ES-I3 (cell line): Measurements from ENCODE around the gene KAZN.
"Not testable (repeated sequence)": the region's sequence is repeated elsewhere in the genome, so short reads cannot be mapped to it uniquely, and the experiment has no call there.

Experiments used
- H3K36me3 ChIP-seq: 2 replicates; pipeline ENCODE4 v1.6.1; 2013; ENCODE audit warnings: mild to moderate bottlenecking, low read length, control low read depth, moderate library complexity; ENCODE audit not compliant: insufficient read depth
- H3K4me1 ChIP-seq: 2 replicates; pipeline ENCODE4 v1.6.1; 2013; ENCODE audit warnings: mild to moderate bottlenecking, control low read depth, low read length; ENCODE audit not compliant: insufficient read depth
- H3K9ac ChIP-seq: 2 replicates; pipeline ENCODE4 v1.6.1; 2013; ENCODE audit warnings: low read depth, mild to moderate bottlenecking, low read length, moderate library complexity
- H3K9me3 ChIP-seq: 2 replicates; pipeline ENCODE4 v1.6.1; 2013; ENCODE audit warnings: mild to moderate bottlenecking, low read length, moderate library complexity; ENCODE audit not compliant: control insufficient read depth, insufficient read depth

Gene KAZN

DNA sequence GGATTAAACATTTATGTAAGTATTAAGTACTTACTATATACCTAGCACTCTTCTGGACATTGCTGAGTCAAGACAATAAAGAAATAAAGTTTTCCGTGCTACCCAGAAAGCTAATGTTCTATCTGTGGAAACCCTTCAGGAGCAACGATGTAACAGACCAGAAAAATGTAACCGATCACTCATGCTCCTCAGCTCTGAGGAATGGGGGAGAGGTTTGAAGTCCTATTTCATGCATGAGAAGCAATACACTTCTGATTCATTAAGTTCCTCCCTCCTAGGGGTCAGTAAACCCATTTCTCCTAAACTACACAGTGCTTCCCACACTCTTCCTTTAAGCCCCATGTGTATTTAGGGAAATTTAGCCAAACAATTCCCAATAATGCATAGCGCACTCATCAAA, 25.6 kb upstream of the KAZN start:
- H3K9me3 ChIP-seq: no peaks in the 10 kb centered on the region
- H3K36me3 ChIP-seq: no peaks in the 10 kb centered on the region
- no peaks in the 10 kb centered on the region for H3K4me1 ChIP-seq
- no peak overlapping the region for H3K9ac ChIP-seq

- Histone ChIP-seq H3K36me3 (no peaks in the 10 kb centered on the region), H3K4me1 (no peaks in the 10 kb centered on the region), H3K9ac (no peak overlapping the region), H3K9me3 (no peaks in the 10 kb centered on the region; the same call in 1 of the 2 replicates)
Measured at GRCh38 chr1:14576155-14576554, 22.3 kb upstream of the KAZN start.

- Histone ChIP-seq H3K9me3 (no peaks in the 10 kb centered on the region; the same call in none of the 2 replicates), H3K4me1 (no peaks in the 10 kb centered on the region), H3K9ac (no peak overlapping the region), H3K36me3 (no peaks in the 10 kb centered on the region)
Measured at GRCh38 chr1:14577261-14577660, 21.2 kb upstream of the KAZN start.

- no peaks in the 10 kb centered on the region for H3K36me3 ChIP-seq
- H3K9me3 ChIP-seq: no peaks in the 10 kb centered on the region; the same call in none of the 2 replicates
- no peak overlapping the region for H3K9ac ChIP-seq
- H3K4me1 ChIP-seq: no peaks in the 10 kb centered on the region
Measured at GRCh38 chr1:14578156-14578555, 20.3 kb upstream of the KAZN start.

DNA sequence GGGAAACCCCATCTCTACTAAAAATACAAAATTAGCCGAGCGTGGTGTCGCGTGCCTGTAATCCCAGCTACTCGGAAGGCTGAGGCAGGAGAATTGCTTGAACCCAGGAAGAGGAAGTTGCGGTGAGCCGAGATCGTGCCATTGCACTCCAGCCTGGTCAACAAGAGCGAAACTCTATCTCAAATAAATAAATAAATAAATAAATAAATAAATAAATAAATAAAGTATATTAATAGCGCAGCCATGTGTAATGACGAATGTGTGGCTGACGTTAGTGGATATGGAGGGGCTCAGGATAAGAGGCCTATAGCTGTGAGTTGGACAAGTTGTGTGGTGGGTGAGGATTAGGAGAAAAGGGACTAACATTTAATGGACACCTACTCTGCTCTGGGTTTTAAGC, 18.2 kb upstream of the KAZN start:
- not testable (repeated sequence) for H3K4me1 ChIP-seq, H3K9me3 ChIP-seq, H3K36me3 ChIP-seq, H3K9ac ChIP-seq

DNA sequence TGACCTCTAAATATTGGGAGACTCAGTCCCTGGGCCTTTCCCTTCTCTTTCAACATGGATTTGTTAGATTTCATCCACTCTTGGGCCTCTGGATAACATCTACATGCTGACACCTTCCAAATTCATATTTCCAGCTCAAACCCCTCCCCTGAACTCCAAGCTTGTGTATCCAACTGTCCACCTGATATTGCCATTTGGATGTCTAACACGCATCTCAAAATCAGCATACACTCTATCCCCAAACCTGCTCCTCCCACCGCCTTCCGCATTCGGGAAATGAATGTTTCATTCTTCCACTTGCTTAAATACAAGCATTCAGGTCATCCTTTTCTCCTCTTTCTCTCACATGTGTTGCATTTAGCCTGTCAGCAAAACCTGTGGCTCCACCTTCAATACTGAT, 17.5 kb upstream of the KAZN start:
- no peaks in the 10 kb centered on the region for H3K4me1 ChIP-seq
- no peaks in the 10 kb centered on the region; the same call in none of the 2 replicates for H3K9me3 ChIP-seq
- H3K36me3 ChIP-seq: no peaks in the 10 kb centered on the region
- no peak overlapping the region for H3K9ac ChIP-seq

- H3K4me1 ChIP-seq: no peaks in the 10 kb centered on the region
- H3K9ac ChIP-seq: no peak overlapping the region
- no peaks in the 10 kb centered on the region; the same call in none of the 2 replicates for H3K9me3 ChIP-seq
- H3K36me3 ChIP-seq: no peaks in the 10 kb centered on the region
Measured at GRCh38 chr1:14583788-14584187, 14.7 kb upstream of the KAZN start.

DNA sequence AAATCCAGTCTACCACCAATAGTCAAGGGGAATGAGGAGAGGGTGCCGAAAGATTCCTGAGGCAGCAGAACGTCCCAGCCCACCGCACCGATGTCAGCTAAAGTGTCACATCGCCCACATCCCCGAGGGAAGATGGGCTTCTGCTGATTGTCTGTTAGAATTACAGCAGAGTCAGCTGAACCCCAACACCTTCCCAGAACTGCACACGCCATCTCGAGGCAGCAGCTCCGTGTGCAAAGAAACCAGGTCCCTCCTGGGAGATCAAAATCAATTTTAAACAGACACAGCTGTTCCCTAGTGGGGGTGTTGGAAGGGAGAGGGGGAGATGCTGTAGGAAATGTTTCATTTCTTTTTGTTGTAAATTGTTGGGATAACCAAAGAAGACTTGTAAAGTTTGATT, 12.8 kb upstream of the KAZN start:
- Histone ChIP-seq H3K36me3 (no peaks in the 10 kb centered on the region), H3K9me3 (no peaks in the 10 kb centered on the region; the same call in none of the 2 replicates), H3K4me1 (peaks cover 8% of the 10 kb centered on the region; the same call in 1 of the 2 replicates), H3K9ac (no peak overlapping the region)

- H3K9ac ChIP-seq: no peak overlapping the region
- H3K36me3 ChIP-seq: no peaks in the 10 kb centered on the region
- H3K9me3 ChIP-seq: no peaks in the 10 kb centered on the region; the same call in 1 of the 2 replicates
- H3K4me1 ChIP-seq: peaks cover 30% of the 10 kb centered on the region
Measured at GRCh38 chr1:14590411-14591180, 7.9 kb upstream of the KAZN start.

- H3K9me3 ChIP-seq: no peaks in the 10 kb centered on the region; the same call in 1 of the 2 replicates
- no peaks in the 10 kb centered on the region for H3K36me3 ChIP-seq
- H3K4me1 ChIP-seq: peaks cover 30% of the 10 kb centered on the region
Measured at GRCh38 chr1:14591600-14591999, 6.9 kb upstream of the KAZN start.

GRCh38 chr1:14592004-14592631, 6.4 kb upstream of the KAZN start:
- H3K9ac ChIP-seq: no peak overlapping the region
- H3K9me3 ChIP-seq: no peaks in the 10 kb centered on the region; the same call in 1 of the 2 replicates
- peaks cover 30% of the 10 kb centered on the region for H3K4me1 ChIP-seq
- H3K36me3 ChIP-seq: no peaks in the 10 kb centered on the region

More at GRCh38 chr1:14591600-14591999, 6.9 kb upstream of the KAZN start:
- H3K9ac ChIP-seq: no peak overlapping the region

GRCh38 chr1:14593302-14593701, 5.2 kb upstream of the KAZN start:
- Histone ChIP-seq H3K36me3 (no peaks in the 10 kb centered on the region), H3K4me1 (peaks cover 30% of the 10 kb centered on the region), H3K9ac (no peak overlapping the region), H3K9me3 (no peaks in the 10 kb centered on the region)

- Histone ChIP-seq H3K9ac (no peak overlapping the region), H3K4me1 (peaks cover 30% of the 10 kb centered on the region), H3K36me3 (no peaks in the 10 kb centered on the region), H3K9me3 (no peaks in the 10 kb centered on the region)
Measured at GRCh38 chr1:14594045-14594444, 4.4 kb upstream of the KAZN start.

DNA sequence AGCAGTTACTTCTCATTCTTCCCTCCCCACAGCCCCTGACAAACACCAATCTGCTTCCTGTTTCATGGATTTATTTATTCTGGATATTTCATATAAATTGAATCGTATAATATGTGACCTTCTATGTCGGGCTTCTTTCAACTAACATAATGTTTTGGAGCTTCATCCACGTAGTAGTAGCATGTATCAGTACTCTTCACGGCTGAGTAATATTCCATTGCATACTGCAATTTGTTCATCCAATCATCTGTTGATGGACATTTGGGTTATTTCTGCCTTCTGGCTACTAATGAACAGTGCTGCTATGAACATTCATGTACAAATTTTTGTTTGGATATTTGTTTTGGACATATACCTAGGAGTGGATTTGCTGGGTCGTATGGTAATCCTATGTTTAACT, 1.9 kb upstream of the KAZN start:
- Histone ChIP-seq H3K9me3 (no peaks in the 10 kb centered on the region), H3K36me3 (no peaks in the 10 kb centered on the region), H3K9ac (no peak overlapping the region), H3K4me1 (peaks cover 35% of the 10 kb centered on the region)
